GM19035 (cell line): ENCODE data around the gene QRSL1.
A peak's percentile ranks its signal among the peaks of the same experiment; 100 is the strongest.
"Not testable (repeated sequence)": the region's sequence is repeated elsewhere in the genome, so short reads cannot be mapped to it uniquely, and the experiment has no call there.

Experiments
- ATAC-seq: cut with Tn5 transposase; IDR thresholded peaks from one replicate; pipeline ENCODE4 v1.9.1; 2021; ENCODE audit not compliant: unreplicated experiment

The QRSL1 gene

DNA sequence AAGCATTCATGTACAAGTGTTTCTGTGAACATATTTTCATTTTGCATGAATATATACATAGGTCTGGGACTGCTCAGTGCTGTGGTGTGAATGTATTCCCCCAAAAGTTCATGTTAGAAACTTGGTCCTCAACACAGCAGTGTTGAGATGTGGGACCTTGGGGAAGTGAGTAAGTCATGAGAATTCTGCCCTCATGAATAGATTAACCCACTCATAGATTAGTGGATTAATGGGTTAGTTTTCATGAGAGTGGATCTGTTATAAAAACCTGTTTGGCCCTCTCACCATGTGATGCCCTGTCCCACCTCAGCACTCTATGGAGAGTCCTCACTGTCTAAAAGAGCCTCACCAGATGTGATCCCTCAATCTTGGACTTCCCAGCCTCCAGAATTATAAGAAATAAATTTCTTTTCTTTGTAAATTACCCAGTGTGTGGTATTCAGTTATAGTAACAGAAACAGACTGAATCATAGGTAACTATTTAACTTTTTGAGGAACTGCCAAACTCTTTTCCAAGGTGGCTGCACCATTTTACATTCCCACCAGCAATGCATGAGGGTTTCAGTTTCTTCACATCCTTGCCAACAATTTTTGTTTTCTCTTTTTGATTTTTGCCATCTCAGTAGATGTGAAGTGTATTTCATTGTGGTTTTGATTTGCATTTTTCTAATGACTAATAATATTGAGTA is 45.3 kb downstream of the QRSL1 start:
- ATAC-seq = no peak

- ATAC-seq = no peak
Measured at GRCh38 chr6:106677282-106677681, 47.9 kb downstream of the QRSL1 start.

GRCh38 chr6:106684011-106684410 is 54.6 kb downstream of the QRSL1 start:
- no peak for ATAC-seq

GRCh38 chr6:106685833-106686232 is 56.5 kb downstream of the QRSL1 start:
- no peak for ATAC-seq

- ATAC-seq = no peak
Measured at GRCh38 chr6:106688177-106688951, 59.0 kb downstream of the QRSL1 start.

DNA sequence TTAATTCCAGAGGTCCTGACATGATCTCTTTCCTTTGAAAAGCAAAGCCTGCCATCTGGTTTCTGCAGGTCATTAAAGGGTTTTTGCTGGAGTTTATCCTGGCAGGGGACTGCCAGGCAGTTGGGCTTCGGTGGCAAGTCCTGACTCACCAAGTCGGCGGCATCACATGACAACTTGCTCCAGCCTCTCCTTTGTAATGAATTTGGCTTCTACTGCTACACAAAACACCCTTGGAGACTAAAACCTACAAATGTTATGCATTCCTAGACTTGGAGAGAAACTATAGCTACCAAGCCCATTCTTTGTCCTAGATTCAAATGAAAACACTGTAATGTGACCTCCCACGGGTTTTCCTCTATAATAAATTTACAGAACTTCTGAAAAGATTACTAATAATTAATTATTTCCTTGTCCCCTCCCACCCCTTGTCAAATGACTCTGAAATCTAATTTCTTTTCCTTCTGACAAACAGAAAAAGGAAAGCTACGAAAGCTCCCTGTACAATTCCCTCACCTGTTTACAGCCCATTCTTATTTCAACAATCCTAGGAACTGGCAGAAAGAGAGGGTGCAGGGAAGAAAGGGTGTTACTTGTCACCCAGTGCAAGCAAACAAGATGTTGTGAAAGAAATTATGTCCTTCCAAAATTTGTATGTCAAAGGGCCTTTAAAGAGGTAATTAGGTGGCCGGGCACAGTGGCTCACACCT is 62.9 kb downstream of the QRSL1 start:
- ATAC-seq = no peak

DNA sequence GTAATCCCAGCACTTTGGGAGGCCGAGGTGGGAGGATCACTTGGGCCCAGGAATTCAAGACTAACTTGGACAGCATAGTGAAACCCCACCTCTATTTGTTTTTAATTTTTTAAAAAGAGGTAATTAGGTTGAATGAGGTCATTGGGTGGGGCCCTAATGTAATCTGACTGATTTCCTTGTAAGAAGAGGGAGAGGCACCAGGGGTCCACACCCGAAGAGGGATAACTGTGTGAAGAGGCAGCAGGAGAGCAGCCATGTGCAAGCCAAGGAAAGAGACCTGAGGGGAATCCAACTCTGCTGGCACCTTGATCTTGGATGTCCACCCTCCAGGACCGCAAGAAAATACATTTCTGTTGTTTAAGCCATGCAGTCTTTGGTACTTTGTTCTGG is 63.4 kb downstream of the QRSL1 start:
- no peak for ATAC-seq

DNA sequence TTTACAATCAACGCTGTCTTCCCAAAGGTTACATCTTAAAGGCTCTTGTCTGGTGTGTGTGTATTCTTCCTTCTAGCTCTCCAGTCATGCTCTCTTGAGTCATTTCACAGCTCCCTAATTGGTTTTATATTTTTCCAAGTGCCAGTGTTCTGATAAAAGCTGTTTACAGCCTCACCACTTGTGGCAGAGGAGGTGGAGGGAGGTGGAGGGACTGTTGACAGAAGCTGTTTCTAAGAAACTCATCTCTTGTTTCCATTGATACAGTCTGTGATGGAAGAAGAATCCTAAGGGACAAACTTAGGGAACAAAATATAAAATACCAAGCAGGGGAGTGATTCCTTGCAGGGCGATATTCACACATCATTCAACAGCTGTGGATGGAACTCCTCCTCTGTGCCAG is 64.0 kb downstream of the QRSL1 start:
- no peak for ATAC-seq

DNA sequence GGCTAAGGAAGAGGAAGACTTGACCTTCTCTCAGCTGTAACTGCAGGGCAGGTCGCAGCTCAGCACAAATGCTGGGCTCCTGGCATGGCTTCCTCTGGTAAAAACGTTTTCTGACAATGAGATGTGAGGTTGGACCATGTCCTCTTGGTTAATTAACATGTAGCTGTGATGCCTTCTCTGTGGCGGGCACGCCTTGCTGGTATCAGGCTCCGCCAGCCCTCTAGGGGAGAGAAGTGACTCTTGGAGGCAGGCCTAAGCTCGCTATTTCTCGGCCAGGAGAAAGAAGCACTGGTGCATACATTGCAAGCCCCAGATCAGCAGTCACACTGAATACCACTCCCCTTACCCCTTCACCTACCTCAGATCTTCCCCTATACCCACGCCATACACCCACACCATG is 65.0 kb downstream of the QRSL1 start:
- no peak for ATAC-seq

DNA sequence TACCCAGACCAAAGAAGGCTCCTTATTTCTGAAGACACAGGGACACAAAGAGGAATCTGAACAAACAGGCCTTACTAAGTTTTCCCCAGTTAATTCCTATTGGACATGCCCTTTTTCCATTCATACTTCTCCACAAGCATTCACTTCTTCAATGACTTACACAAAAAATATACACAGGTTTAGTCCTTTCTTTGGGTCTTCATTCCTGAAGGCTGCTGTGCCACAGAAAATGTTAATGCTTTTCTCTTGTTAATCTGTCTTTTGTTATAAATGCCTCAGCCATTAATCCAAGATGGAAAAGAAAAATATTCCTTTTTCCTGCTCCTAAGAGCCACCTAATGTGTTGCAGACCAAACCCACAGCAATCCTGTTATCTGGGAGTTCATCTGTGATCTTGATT is 71.2 kb downstream of the QRSL1 start:
- ATAC-seq = no peak

GRCh38 chr6:106701201-106701600 is 71.8 kb downstream of the QRSL1 start:
- ATAC-seq = not testable (repeated sequence)

- peak; percentile 43 for ATAC-seq
Measured at GRCh38 chr6:106702046-106702445, 72.7 kb downstream of the QRSL1 start.

DNA sequence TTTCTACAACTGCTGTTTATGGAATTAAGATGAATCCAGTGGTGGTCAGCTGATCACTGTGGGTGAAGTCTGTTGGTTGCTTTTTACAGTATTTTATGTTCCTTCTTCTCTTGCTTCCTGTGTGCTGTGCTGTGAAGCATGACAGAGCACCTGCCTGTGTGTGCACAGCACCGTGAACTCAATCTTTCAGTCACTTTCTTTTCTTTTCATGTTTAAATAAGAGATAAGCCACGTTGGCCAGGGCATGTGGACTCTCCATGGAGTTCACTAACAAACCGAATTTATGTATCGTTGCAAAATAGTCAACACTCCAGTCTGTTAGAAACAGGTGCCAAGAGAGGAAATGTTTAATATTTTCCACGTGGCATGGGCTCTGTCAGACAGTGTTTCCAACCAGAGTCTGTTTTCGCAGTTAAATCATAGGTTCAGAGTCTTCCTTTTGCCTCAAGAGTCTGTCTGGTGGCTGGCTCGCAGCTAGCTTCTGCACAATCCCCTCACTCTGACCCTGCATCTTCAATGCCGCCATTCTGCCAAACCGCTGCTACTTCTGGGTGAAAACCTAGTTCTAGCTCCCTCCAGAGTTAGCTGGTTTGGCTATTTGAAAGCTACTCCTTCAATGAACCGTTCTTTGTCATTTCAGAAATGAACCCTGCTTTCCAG is 73.2 kb downstream of the QRSL1 start:
- ATAC-seq = peak; percentile 98

GRCh38 chr6:106704327-106704726 is 74.9 kb downstream of the QRSL1 start:
- ATAC-seq = no peak

DNA sequence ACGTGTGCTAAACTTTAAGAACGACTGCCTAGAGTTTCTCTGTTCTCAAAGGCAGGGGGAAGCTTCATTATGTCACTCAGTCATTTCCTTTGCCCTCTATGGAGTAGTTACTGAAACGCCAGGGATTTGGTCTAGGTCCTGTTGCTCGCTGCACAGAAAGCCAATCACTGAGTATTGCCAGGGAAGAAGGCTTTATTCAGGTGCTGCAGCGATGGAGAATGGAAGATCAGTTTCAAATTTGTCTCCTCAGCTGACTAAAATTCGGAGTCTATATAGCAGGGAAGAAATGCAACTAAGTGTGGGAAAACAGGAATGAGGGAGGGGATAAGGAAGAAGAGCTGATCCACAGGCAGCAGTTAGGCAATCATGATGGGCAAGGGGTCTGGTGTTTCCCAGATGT is 75.8 kb downstream of the QRSL1 start:
- no peak for ATAC-seq

DNA sequence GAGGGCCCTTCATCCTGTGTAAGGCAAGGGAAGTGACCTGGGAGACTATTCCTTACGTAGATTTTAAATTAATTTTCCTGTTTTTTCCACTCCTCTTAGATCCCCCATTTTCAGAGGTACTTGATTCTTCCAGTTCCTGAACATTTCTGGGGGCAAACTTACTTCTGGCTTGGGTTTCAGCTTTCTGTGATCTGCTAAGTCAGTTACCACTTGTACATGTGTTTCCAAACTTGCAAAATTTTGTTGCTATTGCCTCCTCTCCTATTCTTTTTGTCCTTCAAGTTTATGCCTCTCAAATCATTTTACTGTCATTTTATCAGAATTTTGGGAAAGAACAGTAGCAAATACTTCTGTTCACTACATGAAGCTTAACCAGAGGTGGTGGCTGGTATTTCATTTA is 81.2 kb downstream of the QRSL1 start:
- ATAC-seq = no peak

- ATAC-seq = no peak
Measured at GRCh38 chr6:106714281-106714680, 84.9 kb downstream of the QRSL1 start.

DNA sequence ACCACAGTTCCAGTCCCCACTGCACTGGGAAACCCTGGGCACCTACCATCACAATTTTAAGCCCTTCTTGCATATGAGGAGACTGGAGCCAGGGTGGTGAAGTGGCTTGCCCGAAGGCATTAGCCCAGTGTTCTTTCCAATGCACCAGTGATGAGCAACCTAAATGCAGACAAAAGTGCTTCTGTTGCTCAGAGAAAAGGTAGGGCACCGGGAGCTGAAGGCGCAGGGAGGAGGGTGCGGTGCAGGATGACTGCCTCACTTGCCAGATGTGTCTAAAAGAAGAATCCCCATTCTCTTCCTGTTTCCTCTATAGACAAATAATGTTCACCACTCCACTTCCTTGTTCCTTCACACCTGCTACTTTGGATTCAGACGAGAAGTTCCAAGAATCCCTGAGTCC is 86.5 kb downstream of the QRSL1 start:
- ATAC-seq = no peak

GRCh38 chr6:106716966-106717365 is 87.6 kb downstream of the QRSL1 start:
- ATAC-seq = no peak
